HepG2 (cell line): ENCODE results near the gene RABEP2. TPM values are rescaled to one million over a fixed set of nuclear protein-coding genes. Genes with fewer than 3 reads are reported as not detected.

Experiments used
- ADNP ChIP-seq: sonication (generic); formaldehyde crosslinking; IDR thresholded peaks from 2 replicates; pipeline ENCODE4 v1.4.0; 2020; ENCODE audit warnings: missing genetic modification reagents
- ASH2L ChIP-seq: fragments of 300-600, 200-600 bp; sonication (generic); IDR thresholded peaks from 2 replicates; pipeline ENCODE4 v1.7.0; 2017; ENCODE audit warnings: low read depth, mild to moderate bottlenecking, moderate library complexity, mixed read lengths, low read length; ENCODE audit not compliant: insufficient read length
- ATF3 ChIP-seq: sonication (generic); formaldehyde crosslinking; IDR thresholded peaks from 2 replicates; pipeline ENCODE4 v1.4.0; 2020; ENCODE audit warnings: missing genetic modification reagents
- ATF5 ChIP-seq: sonication (generic); formaldehyde crosslinking; IDR thresholded peaks from 2 replicates; pipeline ENCODE4 v1.4.0; 2020; ENCODE audit warnings: mild to moderate bottlenecking, low read depth, missing genetic modification reagents
- CHD4 ChIP-seq: fragments of 200-600 bp; sonication (generic); IDR thresholded peaks from 2 replicates; pipeline ENCODE4 v1.7.0; 2017; ENCODE audit warnings: mild to moderate bottlenecking, low read length, borderline replicate concordance
- DZIP1 ChIP-seq: sonication (generic); formaldehyde crosslinking; IDR thresholded peaks from 2 replicates; pipeline ENCODE4 v1.5.0; 2020; ENCODE audit warnings: mild to moderate bottlenecking, missing genetic modification reagents
- FUBP1 ChIP-seq: sonication (generic); formaldehyde crosslinking; IDR thresholded peaks from 2 replicates; pipeline ENCODE4 v1.5.1; 2020; ENCODE audit warnings: missing genetic modification reagents, mild to moderate bottlenecking, borderline replicate concordance
- LRRFIP1 ChIP-seq: sonication (generic); formaldehyde crosslinking; conservative IDR thresholded peaks from 2 replicates; pipeline ENCODE4 v1.4.0; 2020; ENCODE audit warnings: missing genetic modification reagents
- RNF2 ChIP-seq: fragments of 450-650 bp; conservative IDR thresholded peaks from 2 replicates; pipeline ENCODE4 v1.6.1; 2016; ENCODE audit warnings: low read depth
- RORA ChIP-seq: sonication (generic); formaldehyde crosslinking; IDR thresholded peaks from 2 replicates; pipeline ENCODE4 v1.5.0; 2020; ENCODE audit warnings: mild to moderate bottlenecking, missing genetic modification reagents, moderate library complexity
- TAF15 ChIP-seq: fragments of 200-400 bp; formaldehyde crosslinking; IDR thresholded peaks from one replicate; pipeline ENCODE4 v1.6.1; 2018; ENCODE audit warnings: mild to moderate bottlenecking, low read depth, low read length; ENCODE audit not compliant: poor library complexity, severe bottlenecking
- TCF7L2 ChIP-seq: IDR thresholded peaks from 2 replicates; pipeline ENCODE4 v1.6.1; 2011; ENCODE audit warnings: mild to moderate bottlenecking, low read depth, low read length, moderate library complexity
- ZNF138 ChIP-seq: sonication (generic); formaldehyde crosslinking; IDR thresholded peaks from 2 replicates; pipeline ENCODE4 v1.5.0; 2020; ENCODE audit warnings: mild to moderate bottlenecking, low read depth, missing genetic modification reagents
- ZNF17 ChIP-seq: sonication (generic); formaldehyde crosslinking; IDR thresholded peaks from 2 replicates; pipeline ENCODE4 v1.5.0; 2020; ENCODE audit warnings: mild to moderate bottlenecking, missing genetic modification reagents
- ZNF33A ChIP-seq: sonication (generic); formaldehyde crosslinking; IDR thresholded peaks from 2 replicates; pipeline ENCODE4 v1.5.1; 2020; ENCODE audit warnings: missing genetic modification reagents, mild to moderate bottlenecking, moderate library complexity, borderline replicate concordance
- ZNF33B ChIP-seq: sonication (generic); formaldehyde crosslinking; IDR thresholded peaks from 2 replicates; pipeline ENCODE4 v1.5.1; 2020; ENCODE audit warnings: mild to moderate bottlenecking, missing genetic modification reagents
- ZNF552 ChIP-seq: sonication (generic); formaldehyde crosslinking; IDR thresholded peaks from 2 replicates; pipeline ENCODE4 v1.9.0; 2022; ENCODE audit warnings: missing genetic modification reagents, mild to moderate bottlenecking, borderline replicate concordance
- ZNF598 ChIP-seq: sonication (generic); formaldehyde crosslinking; IDR thresholded peaks from 2 replicates; pipeline ENCODE4 v1.5.1; 2020; ENCODE audit warnings: mild to moderate bottlenecking, missing genetic modification reagents, borderline replicate concordance
- ZNF674 ChIP-seq: sonication (generic); formaldehyde crosslinking; IDR thresholded peaks from 2 replicates; pipeline ENCODE4 v1.5.0; 2020; ENCODE audit warnings: low read depth, mild to moderate bottlenecking, missing genetic modification reagents
- ZNF737 ChIP-seq: sonication (generic); formaldehyde crosslinking; IDR thresholded peaks from 2 replicates; pipeline ENCODE4 v1.5.0; 2020; ENCODE audit warnings: missing genetic modification reagents, mild to moderate bottlenecking, borderline replicate concordance
- polyA plus RNA-seq, 8 experiments: library from polyadenylated mRNA; depleted of rRNA in 3 of 8; stranded (reverse) in 7 of 8; unstranded in 1 of 8; fragments of >200 nt; fragmentation: Illumina TruSeq in 4 of 8; extraction: Trizol in 4 of 8; gene quantifications; 2 replicates each; pipeline versions ENCODE4 v1.2.1 to v1.2.3, GENCODE V29; 2011 to 2016; ENCODE audit warnings: low read depth in 4 of 8, missing spikeins in 1 of 8, mixed read lengths in 1 of 8; ENCODE audit not compliant: insufficient read depth in 1 of 8
- total RNA-seq, 5 experiments: library from RNA; depleted of rRNA; stranded (reverse); fragments of >200 nt; fragmentation: Illumina TruSeq; extraction: Trizol; gene quantifications; 2 replicates each; pipeline ENCODE4 v1.2.3, GENCODE V29; 2016; ENCODE audit warnings: low read depth in 1 of 5

The RABEP2 gene
- total and polyA plus RNA-seq, 2 of the 13 experiments (the other 11 are each of a cell fraction or from before 2014, with no cell fraction given) = 10.8 to 18.4 TPM

GRCh38 chr16:28925386-28926228 lies 569 bp upstream of the RABEP2 start (continued):
- no peak for TF ChIP-seq LRRFIP1
- no peak for TF ChIP-seq RORA (CRISPR knock-in tag)
- no peak for TF ChIP-seq ZNF737 (CRISPR knock-in tag)
- TF ChIP-seq ZNF33B (CRISPR knock-in tag) = no peak; the same call in 1 of the 2 replicates
- TF ChIP-seq RNF2 = no peak
- TF ChIP-seq FUBP1 (CRISPR knock-in tag) = 0 out of 2 replicates have a peak, but pooled peaks have one; percentile 38
- no peak for TF ChIP-seq ATF5 (CRISPR knock-in tag)
- TF ChIP-seq ZNF138 = no peak
- TF ChIP-seq TAF15 = no peak
- TF ChIP-seq ZNF33A (CRISPR knock-in tag) = no peak; the same call in 1 of the 2 replicates
- peak; percentile 67; the same call in 1 of the 2 replicates for TF ChIP-seq ZNF552 (CRISPR knock-in tag)
- TF ChIP-seq TCF7L2 = no peak
- TF ChIP-seq ASH2L = peak; percentile 85
- 0 out of 2 replicates have a peak, but pooled peaks have one; percentile 55 for TF ChIP-seq ZNF674 (CRISPR knock-in tag)
- no peak for TF ChIP-seq ZNF17
- TF ChIP-seq ADNP (CRISPR knock-in tag) = no peak
- TF ChIP-seq CHD4 = no peak
- no peak for TF ChIP-seq DZIP1 (CRISPR knock-in tag)
- no peak; the same call in 1 of the 2 replicates for TF ChIP-seq ATF3 (CRISPR knock-in tag)
- peak; percentile 91; the same call in 1 of the 2 replicates for TF ChIP-seq ZNF598 (CRISPR knock-in tag)
